ENCODE results near the gene SIPA1L3.
"Not testable (repeated sequence)": the region's sequence is repeated elsewhere in the genome, so short reads cannot be mapped to it uniquely, and the experiment has no call there.

SIPA1L3 gene

DNA sequence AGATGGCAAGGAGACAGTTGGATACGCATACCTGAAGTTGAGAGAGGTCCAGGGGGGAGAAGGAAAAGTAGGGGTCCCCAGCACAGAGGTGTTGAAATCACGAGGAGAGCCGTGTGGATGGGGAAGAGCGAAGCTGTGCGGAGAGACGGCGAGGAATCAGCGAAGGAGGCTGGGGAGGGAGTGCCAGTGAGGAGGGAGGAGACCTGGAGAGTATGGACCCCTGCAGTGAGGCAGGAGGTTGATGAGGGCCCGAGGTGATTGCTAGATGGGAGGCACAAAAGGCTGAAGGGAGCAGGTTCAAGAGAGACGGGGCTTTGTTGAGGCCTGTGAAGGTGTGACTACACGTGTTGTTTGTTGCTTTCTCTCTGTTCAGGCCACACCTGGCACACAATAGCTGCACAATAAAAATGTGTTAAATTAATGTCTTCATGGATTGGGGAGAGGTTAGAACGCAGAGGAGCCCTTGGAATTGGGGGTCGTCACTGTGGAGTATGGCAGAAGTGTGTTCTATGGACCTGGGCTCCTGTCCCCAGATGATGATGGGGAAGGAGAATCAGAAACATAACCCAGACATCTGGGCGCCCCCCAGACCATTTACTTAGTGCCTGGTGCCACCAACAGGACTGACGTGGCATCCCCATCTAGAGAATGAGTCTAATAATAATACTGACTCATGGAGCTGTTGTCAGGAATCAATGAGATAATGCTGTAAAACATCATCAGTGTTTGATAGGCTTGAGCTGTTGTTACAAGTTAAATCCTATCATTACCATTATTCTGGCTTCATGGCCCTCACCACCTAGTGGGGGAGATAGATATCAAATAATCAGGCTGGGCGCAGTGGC lies 137.5 kb downstream of the SIPA1L3 start:
- DNase-seq (ENCODE audit: low read depth in 2 of 2): no peak

DNA sequence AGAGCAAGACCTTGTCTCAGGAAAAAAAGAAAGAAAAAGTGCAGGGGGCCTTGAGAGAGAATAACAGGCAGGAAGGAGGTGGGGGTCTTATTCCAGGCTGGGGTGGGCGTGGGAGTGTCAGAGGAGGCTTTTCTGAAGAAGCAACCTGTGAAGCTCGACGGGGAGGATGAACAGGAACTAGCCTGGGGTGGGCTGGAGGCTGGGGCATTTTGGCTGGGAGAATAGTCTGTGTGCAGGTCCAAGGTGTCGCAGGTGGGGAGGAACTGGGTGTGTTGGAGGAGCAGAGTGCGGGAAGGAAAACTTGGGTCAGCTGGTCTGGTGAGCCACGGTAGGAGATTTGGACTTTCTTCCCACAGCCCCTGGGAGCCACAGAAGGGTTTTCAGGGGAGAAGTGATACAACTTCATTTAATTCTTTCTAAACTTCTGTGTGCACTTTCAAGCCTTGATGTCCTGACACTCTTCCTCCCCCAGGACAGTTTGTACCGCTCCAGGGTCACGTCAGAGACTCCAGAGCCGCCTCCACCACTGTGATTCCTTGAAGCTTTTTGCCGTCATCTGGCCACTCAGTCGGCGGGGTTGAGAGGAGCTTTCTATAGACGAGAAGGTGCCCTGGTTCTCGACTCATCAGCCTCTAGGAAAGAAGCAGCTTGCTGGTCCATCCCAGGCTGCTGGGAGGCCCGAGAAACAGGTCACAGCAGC lies 138.7 kb downstream of the SIPA1L3 start:
- no peak for DNase-seq (ENCODE audit: low read depth in 2 of 2)

DNA sequence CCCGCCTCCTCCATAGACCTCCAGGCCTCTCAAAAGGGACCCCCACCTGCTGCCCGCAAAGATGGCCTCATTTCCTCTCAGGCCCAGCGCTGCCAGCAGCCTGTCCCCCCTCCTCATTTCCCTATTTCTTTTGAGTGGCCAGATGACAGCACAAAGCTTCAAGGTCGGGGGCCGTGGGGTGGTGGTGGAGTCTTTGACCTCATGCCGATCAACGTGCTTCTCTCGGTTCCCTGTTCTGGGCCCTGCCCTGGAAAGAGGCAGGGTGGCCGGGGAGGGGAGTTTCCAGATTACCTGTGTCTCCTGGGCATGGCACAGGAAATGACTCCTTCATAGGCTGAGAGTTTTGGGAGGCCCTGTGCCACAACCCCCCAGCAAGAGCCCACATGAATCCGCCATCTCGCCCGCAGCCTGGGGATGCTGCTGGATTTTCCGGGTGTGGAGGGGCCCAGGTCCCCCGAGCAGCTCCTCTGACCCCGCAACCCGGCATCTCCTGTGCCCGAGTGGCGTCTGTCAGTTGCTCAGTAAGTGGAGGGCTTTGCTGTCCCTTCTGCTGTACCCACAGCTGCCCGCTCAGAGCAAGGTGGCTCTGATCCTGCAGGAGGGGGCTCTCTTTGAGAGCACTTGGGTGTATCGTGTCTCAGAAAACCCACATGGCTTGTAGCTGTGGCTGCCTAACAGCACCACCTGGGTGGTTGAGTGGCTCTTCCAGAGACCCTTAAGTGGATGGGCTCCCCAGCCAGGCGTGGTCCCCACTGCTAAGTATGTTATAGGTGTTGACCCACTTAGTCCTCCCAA lies 139.4 kb downstream of the SIPA1L3 start:
- DNase-seq (ENCODE audit: low read depth in 2 of 2): no peak

DNA sequence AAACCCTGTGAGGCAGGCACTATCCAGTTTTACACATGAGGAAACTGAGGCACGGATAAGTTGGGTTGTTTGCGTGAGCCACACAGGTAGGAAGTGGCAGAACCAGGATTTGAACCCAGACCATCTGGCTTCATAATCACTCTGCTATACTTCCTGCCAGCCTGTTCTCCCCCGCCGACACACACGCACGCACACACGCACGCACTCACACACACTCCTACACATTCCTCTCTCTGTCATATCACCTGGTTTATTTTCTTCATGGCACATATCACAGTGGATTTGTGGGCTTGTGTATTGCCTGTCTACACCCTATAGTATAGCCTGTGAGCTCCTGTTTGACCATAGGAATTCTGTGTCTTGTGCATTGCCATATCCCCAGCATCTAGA lies 140.0 kb downstream of the SIPA1L3 start:
- DNase-seq (ENCODE audit: low read depth in 2 of 2): no peak

DNA sequence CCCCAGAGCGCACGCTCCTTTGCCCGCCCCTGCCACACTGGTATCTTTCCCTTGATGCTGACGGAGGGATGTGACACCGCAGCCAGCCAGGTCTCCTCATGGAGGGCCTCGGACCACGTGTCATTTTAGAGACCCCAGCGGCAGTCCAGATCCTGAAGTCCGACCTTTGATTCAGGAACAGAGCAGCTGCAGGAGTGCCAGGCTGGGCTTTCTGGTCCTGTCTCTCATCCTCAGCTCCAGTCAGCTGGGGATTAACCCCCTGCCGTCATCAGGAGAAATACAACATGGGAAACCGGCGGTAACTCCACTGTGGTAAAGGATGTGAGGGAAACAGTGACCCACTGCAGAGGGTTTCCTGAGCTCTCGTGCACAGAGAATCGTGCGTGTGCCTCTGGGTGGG lies 140.6 kb downstream of the SIPA1L3 start:
- no peak for DNase-seq (ENCODE audit: low read depth in 2 of 2)

DNA sequence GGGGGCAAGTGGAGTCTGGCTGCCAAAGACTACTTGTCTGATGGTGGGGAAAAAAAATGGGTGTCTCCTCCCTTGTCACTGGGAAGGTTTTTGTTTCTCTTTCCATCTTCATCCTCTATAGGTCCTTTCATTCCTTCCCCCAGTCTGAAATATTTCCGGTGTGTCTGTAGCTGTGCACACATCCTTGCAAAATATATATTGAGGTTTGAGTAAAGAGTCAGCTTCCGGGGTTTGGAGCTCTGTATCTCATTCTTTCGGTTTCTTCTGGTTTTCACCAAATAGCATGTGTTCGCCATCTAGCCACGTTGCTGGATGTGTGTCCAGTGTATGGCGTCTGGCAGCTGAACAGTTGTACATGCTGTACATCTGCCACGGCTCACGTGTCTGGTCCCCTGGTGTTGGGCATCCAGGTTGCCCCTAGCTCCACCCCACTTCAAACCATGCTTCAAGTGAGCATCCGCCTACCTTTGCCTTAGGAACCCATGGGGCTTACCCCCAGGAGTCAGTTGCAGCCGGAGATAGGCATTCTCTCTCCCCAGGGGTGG lies 142.2 kb downstream of the SIPA1L3 start:
- DNase-seq (ENCODE audit: low read depth in 2 of 2): peak in 1 of 2 donors; percentile 7

DNA sequence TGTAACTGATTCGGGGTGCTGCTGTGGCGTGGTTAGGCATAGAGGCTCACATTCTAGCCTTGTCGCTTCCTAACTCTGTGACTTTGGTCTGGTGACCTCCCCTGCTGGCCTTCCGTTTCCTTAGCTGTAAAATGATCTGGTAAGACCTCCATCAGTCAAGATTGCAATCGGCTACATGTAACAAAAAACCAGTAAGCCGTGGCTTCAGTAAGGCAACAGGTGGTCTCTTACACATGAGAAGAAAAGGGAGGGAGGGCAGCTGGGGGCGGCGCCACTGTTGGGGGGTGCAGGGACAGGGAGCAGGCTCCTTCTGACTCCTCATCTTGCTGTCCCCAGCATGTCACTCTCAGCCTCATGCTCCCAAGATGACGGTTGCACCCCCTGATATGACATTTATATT lies 148.0 kb downstream of the SIPA1L3 start:
- DNase-seq (ENCODE audit: low read depth in 2 of 2): no peak

DNA sequence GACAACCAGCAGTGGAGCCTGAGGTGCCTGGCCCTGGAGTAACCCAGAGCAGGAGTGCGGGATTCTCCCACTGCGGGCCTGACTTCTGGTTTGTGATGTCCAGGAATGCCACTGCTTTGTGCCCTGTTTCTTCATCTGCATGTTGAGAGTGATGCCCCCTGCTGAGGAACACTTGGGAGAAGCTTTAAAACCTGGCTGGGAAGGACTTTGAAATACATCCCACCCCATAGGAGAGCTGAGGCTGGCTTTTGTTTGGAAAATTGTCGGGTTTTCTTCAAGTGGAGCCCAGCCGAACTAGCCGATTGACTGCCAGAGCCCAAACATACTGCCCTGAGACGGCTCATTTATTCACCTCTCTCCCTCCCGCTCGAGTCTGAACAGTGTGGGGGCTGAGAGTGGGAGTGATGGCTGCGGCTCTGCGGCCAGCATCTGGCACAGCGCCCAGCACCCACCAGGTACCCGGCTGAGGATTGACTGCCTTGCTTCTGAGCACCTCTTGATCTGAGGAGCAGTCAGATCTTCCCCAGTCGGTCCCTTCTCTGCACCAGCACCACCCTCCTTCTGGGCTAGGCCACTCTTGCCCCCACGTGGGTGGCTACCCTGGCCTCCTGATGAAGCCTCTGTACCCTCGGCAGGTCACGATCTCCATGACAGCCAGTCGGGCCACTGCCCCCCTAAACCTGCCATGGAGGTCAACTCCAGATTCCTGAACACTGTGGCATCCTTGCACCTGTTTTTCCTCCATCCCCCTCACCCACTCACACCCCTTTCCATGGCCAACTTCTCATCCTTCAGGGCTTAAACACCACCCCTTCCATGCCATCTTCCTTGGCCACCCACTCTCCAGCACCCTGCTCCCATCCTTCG lies 148.9 kb downstream of the SIPA1L3 start:
- DNase-seq (ENCODE audit: low read depth in 2 of 2): no peak

DNA sequence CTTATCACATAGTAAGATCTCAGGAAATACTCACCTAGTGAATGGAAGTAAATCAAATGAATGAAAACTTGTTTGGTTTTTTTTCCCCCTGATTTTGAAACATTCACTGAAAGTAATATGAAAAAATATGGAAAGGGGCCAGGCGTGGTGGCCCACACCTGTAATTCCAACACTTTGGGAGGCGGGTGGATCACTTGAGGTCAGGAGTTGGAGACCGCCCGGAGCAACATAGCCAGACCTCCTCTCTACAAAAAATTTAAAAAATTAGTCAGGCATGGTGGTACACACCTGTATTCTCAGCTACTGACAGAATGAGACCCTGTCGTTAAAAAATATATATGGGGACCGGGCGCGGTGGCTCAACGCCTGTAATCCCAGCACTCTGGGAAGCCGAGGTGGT lies 149.6 kb downstream of the SIPA1L3 start:
- no peak for DNase-seq (ENCODE audit: low read depth in 2 of 2)

DNA sequence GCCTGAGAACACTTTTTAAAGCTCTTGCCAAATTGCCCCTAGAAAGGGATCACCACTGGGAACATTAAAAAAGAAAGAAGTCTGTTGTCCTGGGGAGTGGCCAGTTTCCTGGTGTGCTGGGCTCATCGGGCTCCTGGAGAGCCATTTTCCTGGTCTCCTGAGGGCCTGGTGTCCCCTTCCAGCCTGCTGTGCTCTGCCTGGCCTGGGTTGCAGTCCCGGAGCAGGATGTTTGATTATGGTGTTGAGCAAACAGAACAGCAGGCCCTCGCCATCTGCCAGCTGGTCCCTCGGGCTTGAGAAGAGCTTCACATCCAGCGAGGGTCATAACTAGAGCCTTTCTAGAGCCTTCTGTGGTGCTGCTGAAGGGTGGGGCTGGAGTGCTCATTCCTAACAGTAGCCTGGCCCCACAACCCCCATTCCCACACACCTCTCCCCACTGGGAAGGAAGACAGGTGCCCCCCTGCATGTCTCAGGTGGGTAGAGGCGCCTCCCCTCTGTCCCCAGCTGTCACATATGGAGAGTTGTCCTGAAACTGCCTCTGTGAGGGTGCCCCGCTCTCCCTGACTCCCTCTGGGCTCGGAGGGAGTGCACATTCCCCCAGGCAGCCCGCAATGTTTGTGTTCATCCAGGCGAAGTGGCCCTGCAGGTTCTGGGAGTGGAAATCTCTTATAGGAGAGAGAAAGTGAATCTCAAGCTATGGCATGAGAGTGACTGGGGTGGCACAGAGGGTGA lies 151.1 kb downstream of the SIPA1L3 start:
- no peak for DNase-seq (ENCODE audit: low read depth in 2 of 2)

DNA sequence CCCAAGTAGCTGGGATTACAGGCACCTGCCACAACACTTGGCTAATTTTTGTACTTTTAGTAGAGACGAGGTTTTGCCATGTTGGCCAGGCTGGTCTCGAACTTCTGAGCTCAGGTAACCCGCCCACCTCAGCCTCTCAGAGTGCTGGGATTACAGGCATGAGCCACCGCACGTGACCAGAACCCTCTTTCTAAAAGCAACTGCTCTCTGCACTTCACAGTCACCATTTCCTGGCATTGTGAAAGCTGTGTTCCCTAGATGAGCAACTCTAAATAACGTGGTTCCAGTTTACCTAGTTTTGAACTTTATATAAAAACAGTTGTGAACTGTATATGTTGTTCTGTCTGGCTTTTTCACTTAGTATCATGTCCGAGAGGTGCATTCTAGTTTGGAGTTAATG lies 152.9 kb downstream of the SIPA1L3 start:
- DNase-seq (ENCODE audit: low read depth in 2 of 2): no peak

DNA sequence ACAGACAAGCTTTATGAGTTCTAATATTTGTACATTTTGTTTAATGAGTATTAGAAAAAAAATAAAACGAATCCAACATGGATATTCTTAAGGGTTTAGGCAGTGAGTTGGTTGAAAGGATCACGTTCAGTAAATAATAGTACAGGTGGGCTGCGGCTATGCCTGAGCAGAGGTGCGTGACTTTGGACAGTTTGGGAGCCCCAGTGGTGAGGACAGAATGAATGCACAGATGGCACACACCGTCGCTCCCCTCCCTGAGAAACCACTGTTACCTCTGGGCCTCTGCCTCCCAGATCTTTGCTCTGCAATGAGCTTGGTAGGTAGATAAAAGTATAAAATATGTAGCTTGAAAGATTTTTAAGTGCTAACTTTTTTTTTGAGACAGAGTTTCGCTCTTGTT lies 153.3 kb downstream of the SIPA1L3 start:
- no peak for DNase-seq (ENCODE audit: low read depth in 2 of 2)

DNA sequence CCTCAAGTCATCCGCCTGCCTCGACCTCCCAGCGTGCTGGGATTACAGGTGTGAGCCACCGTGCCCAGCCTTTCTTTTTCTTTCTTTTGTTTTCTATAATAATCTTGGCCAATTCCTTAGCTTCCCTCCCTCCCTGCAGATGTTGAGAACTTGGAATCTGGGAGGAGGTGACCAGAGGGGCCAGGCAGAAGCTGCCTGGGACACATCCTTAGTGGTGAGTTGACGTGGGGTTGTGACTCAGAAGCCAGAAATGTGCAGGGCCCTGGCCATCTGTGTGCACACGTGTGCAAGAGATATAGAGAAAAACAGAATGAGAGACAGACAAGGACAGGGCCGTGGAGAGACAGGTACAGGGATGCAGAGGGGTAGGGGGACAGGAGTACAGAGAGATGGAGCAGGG lies 154.3 kb downstream of the SIPA1L3 start:
- DNase-seq (ENCODE audit: low read depth in 2 of 2): no peak

DNA sequence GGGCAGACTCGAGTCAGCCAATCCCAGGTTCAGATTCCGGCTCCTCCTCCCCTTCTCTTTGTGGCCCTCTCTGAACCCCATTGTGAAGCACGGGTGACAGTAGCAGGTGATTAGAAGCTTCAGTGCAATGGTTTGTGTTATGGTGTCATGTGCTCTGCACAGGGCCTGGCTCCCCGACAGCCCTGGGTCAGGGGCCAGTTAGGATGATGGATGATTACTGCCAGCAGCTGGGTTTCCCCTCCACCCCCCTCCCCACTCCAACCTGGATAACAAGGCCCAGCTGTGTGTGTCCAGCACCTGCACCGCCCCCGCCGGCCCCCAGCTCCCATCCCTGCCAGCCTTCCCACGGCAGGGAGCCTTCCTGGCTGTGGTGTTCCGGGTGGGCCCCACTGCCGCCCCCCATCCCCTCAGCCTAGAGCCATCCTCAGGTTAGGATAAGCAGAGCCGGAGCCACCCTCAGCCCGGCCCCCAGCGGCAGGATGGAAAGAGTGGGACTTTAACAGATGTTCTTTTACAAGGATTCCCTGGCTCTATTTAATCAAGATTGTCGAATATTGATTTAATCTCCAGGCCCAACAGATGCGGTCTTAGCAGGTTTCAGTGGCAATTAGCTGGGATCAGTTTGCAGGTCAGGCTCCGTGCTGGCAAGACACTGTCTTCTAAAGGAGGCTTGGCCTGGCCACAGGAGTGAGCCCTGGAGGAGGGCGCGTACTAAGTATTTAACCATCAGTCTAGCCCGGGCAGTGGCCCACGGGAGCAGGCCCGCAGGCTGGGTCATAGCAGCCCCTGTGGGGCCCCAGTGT lies 156.2 kb downstream of the SIPA1L3 start:
- no peak for DNase-seq (ENCODE audit: low read depth in 2 of 2)

DNA sequence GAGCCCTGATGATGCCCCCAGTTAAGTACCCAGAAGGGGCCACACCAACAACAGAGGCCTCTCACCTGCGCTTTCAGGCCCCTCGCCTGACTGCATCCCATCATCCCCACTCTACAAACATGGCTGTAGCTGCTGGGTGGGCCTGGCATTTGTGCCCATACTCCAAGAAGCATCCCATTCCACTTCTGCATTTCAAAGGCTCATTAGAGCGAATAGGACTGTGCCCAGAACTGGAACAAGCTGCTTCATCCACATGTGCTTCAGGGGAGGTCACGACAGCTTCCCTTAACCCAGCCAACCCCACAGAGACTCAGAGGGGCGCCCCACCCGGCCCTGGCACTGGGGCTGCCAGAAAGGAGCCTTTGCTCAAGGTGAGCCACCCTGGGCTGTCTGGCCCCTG lies 156.9 kb downstream of the SIPA1L3 start:
- no peak for DNase-seq (ENCODE audit: low read depth in 2 of 2)

DNA sequence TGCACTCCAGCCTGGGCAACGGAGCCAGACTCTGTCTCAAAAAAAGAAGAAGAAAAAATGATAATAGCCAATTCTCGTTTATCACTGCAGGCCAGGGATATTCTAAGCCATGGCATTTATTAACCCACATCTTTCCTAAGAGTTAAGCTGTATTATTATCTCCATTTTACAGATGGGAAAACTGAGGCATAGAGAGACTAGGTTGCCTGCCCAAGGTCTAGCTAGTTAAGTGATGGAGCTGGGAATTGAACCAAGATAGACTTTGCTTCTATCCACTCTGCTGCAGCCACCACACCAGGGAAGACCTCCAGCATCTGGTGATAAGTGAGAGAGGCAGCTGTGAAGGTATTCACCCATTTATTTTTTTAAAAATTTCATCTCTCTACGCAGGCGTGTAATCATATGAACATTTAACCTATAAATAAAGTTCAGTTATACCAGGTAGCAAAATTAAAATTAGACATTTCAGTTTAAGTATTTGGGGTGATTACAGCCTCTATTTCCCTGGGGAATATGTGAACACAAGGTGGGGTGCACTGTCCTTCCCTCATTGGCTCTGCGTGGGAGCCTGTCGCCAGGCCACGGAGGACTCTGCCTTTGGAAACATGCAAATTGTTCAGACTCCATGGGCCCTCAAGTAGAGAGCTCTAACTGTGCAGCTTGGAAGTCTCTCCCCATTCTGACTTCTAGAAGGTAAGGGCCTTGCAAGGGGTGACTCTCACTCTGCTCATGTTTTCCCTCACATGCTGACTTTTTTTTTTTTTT lies 157.8 kb downstream of the SIPA1L3 start:
- DNase-seq (ENCODE audit: low read depth in 2 of 2): no peak

DNA sequence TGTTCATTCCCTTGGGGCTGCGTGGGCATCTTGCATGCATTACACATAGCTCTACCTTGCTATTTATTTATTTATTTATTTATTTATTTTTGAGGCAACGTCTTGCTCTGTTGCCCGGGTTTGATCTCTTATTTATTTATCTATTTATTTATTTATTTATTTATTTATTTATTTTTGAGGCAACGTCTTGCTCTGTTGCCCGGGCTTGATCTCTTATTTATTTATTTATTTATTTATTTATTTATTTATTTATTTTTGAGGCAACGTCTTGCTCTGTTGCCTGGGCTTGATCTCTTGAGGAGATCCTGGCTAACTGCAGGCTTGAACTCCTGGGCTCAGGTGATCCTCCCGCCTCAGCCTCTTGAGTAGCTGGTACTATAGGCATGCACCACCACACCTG lies 158.8 kb downstream of the SIPA1L3 start:
- not testable (repeated sequence) for DNase-seq (ENCODE audit: low read depth in 2 of 2)

DNA sequence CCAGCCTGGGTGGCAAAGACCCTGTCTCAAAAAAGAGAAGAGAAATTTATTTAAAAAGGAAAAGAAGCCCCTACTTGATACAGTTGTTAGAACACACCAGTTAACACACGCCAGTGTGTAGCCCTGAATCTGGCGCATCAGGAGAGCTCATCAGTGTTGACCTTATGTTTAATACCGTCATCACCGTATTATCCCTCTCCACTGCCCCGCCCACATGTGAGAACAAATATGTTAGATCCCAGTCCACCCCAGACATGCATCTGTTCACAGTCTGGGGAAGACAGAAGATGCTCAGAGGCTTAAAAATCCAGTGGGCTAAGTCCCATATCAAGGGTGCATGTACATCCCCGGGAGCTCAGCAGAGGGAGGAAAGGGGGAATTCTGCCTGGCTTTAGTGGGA lies 161.8 kb downstream of the SIPA1L3 start:
- DNase-seq (ENCODE audit: low read depth in 2 of 2): no peak

DNA sequence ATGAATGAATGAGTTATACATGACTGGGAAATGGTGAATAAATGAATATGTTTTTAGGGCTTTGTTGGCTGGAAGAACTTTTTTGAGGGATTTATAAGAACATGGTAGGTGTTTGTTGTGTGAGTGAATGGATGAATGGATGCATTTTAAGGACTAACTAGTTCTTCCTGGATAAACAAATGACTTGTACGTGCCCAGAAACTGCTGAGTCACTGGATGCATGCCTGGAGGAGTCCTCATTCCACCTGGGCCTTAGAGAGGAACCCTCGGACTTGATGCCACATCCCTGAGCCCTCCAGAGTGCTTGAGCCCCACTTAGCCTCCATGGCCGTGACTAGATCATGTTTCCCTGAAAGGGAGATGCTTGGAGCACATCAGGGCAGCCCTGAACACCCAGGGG lies 163.6 kb downstream of the SIPA1L3 start:
- no peak for DNase-seq (ENCODE audit: low read depth in 2 of 2)
